Stimulated activated CD8-positive, alpha-beta memory T cell treated with anti-CD3 and anti-CD28 coated beads, Interleukin-15, amount 100 ng/mL, for 4 hours (primary cell): ENCODE results near the gene VDR.

Experiments used
- DNase-seq, 2 donors: peaks; one replicate each; pipeline ENCODE4 v3.0.0-alpha.2; 2020; ENCODE audit warnings: low read depth in 2 of 2

The VDR gene

DNA sequence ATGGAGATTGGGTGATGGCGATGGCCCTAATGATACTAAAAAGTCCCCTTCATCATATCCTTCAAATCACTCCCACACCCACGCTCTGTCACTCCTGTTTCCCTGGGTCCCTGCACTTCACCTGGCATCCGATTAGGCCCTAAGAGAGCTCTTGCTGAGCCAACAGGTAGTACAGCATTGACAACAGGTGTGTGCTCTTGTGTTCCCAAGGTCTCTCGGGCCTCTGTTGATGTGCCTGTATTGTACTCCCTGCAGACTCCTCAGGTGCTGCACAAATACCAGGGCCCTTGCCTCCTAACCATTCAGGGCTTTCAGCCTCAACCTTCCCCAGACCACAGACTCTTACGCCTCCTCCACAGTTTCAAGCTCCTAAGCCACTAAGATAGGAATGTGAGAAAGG, 25.8 kb upstream of the VDR start:
- DNase-seq: no peak

DNA sequence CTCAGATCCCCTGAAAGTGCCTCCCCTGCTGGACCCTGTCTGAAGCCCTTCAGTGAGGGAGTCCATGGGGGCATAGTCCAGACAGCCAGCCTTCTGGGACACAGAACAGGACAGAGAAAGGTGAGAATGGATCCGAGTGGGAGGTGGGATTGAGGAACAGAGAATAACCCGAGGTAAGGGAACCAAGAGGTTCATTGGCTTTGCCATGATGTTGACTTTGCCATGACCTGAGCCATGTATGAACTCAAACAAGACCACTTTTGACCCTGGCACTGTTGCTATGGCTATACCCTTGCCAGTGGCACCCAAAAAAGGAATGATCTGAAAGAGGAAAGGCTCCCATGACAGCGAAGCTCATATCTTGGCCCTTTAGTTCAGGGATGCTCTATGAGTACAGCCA, 22.6 kb upstream of the VDR start:
- no peak for DNase-seq

DNA sequence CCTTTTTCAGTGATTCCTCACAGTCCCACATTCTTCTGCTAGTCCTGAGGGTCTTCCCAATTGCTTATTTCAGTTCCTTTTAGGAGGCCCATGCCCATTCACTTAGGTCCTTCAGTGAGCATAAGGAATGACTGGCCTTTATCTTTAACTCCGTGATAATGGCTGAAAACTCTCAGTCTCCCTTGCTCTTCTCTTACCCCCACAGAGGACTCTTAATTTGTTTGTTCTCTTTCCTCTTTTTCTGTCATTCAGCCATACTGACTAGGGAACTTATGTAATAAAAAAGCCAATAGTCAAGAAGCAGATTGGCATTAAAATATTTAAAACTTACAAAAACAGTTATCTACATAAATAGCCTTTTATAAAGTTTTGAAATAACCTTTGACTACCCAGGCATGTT, 17.1 kb upstream of the VDR start:
- DNase-seq: no peak

DNA sequence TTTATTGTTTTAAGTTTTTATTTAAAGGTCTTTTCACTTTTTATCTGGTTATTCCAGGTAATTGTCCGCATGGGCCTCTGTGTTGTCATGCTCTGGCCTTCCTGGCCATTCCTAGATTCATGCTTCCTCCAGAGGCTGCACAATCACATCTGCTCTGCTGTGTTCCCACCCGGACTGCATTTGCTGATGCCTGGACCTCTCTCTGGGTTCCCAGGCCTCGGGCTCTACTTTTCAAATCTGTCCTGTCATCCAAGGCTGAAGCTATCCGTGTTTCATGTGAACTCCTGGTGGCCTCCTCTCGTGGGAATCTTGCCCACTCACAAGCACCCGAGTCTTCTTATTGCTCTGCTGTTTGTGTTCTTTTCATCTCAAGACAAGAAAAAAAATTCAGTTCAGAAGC, 16.1 kb upstream of the VDR start:
- no peak for DNase-seq

DNA sequence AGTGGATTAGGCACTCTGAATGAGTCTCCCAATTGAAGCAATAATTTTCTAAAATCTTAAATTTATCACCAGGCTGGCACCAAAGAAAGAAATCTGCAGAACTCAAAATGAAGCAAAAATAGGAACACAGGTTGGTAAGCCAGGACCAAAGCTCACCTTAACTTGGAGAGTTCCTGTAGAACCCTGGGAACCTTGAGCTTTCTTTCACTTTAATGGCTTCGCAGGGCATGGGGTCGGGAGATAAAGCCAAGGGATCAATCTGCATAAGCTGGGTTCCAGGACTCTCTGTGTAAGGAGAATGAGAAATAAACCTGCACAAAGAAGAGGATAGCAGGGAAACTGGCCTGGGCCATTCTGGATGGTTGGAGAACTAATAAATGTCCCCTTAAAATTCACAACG, 8.3 kb upstream of the VDR start:
- no peak for DNase-seq

DNA sequence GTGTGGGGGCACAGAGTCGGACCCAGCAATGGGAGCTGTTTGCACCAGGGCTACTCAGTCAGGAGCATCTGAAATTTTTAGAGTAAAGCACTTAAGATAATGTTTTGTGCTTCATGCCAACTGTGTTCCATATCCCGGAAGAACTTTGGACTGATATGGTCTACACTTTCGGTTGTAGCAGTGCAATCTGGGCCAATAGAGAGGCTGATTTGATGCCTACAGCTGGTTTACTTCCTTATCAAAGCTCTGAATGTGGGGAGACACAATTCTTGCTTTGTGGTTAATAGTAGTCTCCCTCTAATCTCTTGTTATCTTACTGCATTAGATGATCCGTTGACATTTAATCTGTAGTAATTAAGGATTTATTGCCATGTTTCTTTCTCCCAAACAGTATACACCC, 7.8 kb upstream of the VDR start:
- no peak for DNase-seq

DNA sequence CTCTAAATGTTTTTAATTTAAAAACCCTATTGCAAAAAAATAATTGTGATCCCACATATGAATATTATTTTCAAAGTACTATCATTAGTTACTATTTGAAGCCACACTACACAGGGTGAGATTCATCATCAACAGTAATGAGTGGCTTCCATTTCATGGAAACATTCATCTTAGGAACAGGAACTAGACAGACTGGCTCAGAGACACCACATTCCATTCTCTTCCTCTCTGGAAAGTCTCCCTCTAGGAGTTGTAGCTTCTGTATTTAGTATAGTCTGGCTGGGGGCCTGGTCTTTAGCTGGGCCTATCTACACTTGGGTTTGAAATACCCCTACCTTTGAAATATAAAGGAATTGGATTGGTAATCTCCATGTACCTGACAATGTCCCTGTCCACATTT, 6.2 kb upstream of the VDR start:
- no peak for DNase-seq

DNA sequence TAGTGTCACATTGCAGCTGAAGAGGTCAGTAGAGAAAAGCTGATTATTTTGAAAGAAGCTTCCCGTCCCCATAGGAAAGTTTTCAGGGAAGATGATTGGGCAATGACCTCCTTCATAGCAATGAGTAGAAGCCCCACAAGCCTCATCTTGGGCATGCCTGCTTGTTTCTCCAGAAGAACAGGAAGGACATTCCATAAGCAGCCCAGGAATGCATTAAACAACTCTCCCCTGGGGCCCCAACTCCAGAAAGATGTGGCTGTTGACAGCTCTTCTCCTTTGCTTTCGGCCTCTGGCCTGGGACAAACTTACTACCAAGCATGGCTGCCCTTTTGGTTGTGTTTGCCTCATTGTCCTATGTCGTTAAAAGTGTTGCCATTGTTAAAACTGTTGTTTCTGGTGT, 5.7 kb upstream of the VDR start:
- no peak for DNase-seq

DNA sequence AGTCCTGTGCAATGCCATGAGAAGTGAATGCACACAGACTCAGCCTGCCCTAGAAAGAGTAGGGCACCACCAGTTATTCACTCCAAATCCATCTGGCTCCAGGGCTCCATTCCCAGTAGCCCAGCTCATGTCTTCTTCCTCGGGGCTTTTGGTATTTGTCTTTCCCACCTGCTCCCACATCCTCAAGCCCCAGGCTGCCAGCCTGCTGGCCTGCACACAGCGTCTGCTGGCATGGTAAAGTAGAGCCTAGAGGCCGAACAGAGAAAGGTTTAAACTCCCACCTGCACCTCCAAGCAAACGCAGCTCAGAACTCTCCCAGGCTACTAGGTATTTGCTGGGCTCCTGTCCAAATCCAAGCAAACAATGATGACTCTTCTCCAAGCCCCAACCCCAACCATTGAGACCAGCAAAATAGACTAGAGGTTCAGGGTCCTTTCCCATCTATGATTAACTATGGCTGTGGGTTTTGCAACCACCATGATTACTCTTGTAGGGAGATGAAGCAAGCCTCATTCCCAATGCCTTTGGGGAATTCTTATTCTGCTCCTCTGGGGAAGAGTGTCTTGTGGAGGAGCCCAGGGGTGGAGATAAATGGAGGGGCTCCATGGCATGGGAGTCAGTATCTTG, 5.2 kb upstream of the VDR start:
- no peak for DNase-seq

DNA sequence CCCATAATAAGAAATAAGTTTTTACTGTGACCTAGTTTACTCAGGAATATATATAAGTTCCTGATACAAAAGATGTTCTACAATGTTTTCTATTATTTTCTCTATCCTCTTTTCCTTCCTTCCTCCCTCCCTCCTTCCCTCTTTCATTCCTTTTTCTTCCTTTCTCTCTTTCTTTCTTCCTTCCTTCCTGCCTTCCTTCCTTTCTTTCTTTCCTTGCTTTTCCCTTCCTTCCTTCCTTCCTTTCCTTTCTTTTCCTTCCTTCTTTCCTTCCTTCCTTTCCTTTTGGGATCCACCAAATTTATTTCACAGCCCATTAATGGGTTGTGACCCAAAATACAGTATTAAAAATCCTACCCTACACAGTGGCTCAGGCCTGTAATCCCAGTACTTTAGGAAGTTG, 3.9 kb upstream of the VDR start:
- no peak for DNase-seq

DNA sequence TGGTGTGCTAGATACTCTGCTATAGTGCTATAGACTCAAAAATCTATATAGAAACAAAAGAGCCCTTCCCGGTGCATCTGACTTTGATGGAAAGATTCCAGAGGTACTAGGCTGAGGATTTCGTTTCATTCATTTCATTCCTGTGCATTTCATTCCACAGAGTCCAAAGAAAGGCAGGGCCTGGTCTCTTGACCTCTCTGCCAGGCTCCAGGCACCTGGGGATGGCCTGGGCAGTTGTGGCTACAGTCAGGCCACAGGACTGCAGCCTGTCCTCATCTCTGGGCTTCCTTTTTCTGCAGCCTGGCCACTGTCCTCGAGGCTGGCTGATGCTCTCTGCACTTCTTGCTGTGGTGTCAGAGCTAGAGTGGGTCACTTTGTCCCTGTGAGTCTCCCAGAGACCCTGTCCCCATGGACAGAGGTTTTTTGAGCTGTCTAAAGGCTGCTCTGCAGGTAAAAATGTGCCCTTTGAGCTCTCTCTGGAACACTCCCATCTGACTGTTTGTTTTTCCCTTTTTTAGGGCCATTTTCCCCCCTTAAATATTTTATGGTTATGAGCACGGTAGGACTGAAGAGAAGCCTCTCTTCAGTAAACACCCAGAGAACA, 3.2 kb upstream of the VDR start:
- DNase-seq: no peak

DNA sequence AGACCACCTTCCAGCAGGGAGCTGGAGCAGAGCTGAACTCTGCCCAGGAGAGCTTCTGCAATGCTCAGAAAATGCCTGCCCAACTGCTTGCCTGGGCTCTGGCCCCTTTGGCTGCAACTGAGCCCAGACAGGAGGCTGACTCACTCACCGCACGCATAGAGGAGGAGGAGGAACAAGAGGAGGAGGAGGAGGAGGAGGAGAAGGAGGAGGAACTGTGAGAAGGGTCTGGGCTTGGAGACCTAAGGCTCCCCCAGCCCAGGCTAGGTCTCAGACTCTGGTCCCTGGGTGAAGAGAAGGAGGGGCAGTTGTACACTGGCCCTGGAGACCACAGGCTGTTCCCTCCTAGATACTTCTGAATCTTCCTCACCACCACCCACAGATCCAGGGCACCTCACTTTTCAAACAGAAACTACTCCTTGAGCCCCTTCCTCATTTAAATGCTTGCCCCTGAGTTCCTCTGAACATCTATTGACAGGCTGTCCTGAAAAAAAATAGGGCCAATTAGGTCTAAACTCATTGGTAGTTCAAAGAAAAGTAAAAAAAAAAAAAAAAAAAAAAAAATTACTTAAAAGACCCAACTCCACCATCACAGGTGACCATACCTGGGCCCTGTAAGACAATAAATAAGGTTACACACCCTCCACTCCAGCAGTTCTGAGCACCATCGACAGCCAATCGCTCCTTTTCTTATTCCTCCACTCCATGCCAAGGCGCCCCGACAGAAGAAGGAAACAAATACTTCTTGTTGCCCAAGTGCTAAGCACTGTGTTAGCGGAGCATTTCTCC, 674 bp downstream of the VDR start:
- DNase-seq: peak; percentile 38 to 59

DNA sequence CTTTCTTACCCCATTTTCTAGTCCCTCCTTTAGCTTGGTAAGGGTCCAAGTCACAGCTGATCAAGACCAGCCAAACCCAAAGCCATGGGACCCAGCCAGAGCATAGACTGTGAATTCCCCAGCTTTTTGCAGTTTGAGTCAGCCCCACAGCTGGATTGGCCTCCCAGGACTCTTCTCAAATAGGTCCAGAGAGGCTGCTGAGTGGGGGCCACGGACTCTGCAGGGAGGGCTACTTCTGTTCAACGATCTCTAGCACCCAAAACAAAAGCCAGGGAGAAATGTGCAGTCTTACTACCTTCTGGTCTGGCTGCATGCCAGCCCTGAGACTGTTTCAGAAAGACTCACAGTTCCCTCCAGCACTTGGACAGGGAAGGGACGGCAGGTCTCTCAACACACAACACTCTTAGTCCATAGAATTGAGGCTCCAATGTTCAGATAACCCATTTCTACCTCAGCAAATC, 1.6 kb downstream of the VDR start:
- DNase-seq: no peak

DNA sequence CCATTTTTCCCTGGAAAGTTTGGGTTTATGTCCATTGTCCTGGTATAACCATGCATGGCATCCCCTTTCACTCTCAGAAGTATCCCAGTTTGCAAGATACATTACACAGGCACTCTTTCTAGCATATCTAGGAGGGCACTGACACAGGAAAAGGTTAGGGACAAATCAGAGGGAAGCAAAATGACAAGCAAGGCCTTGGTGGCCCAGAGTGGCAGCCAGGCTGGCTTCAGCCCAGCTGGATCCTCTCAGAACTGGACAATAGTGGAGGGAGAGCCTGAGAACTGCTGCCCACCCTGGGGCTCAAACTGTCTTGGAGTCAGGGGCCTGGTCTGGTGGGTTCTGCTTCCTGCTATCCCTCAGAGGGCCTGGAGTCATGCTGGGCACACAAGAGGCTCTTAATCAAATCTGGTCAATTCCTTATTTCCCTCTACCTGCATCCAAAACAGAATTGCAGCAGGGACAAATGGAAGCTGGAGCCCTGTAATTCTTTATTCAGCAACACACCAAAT, 2.6 kb downstream of the VDR start:
- no peak for DNase-seq

DNA sequence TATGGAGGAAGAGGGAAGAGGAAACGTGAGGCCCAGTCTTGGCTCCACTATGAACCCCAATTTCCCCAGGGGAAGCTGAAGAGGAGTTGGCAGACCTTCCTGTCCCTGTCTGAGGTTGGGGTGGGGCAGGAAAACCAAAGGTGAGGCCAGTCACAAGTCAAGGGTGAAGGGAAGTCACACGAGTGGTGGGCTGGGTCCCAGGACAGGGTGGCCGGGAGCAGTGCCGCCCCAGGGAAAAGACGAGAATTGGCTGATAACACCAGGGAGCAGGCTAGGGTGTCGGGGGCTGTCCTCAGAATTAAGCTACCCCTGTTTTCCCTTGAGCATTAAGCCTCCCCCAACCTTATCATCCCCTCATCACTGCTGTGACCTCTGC, 3.1 kb downstream of the VDR start:
- no peak for DNase-seq

DNA sequence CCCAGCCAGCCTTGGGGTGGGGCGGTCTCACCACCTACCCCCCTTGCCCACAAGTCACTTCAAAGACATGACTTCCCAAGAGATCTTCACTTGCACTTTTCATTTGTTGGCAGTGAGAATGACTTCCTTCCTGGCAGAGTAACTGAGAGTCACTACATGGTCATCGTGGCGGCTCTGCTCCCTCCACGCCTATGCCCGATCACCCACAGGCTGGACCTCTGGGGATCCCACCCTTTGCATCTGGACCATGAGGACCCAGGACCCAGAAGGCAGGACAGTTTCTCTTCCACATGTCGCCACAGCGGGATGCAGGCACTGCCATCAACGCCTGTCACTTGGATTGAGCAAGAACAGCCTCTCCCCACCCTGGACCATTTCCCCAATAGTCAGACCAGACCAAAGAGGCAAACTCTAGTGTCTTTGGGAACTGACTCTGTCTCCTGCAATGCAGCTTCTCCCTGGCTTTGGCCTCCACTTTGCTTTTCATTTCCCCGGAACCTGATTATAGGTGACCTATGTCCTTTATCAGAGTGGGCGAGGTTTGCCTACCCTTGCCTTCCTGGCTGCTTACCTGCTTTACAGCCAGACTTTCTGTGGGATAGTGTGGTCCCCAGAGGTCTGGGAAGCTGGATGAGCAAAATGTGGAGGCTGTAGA, 3.6 kb downstream of the VDR start:
- DNase-seq: no peak

DNA sequence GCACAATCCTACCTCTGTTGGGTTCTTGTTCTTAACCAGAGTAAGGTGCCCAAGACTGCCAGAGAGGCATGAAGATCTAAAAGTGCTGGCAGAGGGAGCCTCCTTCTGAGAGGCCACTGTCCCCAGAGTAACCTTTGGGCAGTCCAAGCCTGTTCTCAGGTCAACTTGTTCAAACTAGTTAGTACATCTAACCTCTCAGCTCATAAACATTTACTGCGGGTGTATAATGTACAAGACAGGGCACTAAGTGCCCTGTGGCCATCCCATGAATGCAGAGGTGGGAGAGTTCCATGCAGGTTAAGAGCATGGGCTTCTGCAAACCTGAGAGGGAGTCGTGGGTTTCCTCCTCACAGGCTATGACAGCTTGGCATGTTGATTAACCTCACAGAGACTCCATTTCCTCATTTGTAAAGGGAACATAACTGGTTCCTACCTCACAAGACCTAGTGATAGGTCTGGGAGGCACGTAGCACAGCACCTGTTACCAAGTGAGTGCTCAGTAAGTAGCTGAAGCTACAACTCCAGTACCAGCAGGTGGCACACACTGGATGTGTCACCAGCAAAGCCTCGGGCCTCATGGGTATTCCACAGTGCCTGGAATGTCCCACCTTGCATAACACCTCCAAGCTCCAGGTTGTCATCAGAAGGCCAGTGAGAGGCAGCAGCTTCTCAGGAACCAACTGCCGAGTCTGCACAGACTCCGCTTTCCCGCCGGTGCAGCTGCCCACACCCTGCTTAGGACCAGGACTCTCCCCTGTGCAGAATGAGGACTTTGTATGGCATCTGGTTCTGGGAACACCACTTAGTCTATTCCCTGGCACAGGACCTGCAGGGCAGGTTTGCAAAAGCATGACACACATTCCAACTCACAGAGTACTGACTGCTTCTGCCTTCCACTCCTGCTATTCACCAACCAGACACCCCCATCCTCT, 4.4 kb downstream of the VDR start:
- no peak for DNase-seq

DNA sequence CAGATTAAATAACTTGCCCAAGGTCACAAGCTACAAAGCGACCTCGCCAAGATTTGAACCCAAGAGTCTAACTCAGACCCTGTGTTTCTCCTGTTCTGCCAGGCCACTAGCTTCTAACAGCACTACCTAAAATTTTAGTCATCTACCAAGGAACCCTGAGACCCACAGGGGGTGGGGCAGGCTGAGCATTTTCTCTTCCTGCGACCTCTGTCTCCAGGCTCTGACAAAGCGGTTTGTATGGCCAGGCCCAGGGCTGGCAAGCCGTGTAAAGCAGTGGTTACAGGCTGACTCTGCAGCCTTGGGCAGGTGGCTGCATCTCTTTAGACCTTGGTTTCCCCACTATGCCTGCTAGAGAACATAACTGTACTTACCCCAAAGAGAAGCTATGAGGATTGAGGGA, 5.3 kb downstream of the VDR start:
- DNase-seq: no peak

DNA sequence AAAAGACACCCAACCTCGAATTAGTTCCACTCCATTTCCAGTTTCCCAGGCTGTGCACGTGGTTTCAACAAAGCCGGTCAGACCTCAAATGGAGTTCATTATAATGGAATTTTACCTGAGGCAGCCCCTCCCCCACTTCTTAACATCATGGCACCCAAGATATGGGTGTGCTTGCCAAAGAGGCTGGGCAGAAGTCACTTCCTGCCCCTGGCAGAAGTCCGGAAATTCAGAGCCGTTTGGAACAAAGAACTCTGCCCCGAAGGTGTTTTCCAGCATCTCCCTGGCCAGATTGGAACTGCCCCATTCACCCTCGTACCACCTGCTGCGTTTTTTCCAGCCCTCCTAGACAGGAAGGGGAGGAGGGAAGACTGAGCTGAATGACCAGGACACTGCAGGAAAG, 8.2 kb downstream of the VDR start:
- DNase-seq: no peak

DNA sequence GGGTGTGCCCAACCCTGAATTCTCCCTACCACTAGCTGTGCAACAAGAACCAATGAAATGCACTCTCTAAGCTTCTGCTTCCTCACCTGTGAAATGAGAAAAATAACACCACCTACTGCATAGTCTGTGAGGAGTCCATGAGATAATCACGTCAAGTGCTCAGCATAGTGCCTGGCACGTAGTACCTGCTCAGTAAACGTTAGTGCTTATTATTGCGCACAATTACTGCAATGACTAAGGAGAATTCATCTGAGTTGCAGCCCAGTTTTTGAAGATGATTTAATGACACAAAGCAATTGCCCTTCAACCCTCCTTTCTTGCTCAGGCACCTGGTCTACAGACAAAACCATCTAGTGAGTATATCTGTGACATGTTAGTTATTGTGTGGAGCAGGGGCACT, 8.8 kb downstream of the VDR start:
- DNase-seq: no peak

DNA sequence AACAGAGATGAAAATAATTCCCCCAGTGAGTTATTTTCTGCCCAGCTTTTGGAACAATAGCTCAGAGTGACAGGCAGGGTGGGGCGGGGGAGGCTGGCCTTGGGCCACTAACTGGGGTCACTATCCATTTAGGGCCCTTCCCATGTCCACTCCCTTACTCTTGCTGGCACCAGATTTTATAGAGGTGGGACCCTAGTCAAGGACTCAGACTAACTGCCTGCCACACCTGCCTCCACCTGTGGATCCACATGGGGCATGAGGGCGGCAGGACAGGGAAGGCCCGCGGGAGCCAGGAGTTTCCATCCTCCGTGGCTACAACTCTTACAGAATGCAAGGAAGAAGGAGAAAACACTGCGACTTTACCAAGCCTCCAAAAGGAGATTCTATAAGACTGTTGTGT, 10.1 kb downstream of the VDR start:
- no peak for DNase-seq

DNA sequence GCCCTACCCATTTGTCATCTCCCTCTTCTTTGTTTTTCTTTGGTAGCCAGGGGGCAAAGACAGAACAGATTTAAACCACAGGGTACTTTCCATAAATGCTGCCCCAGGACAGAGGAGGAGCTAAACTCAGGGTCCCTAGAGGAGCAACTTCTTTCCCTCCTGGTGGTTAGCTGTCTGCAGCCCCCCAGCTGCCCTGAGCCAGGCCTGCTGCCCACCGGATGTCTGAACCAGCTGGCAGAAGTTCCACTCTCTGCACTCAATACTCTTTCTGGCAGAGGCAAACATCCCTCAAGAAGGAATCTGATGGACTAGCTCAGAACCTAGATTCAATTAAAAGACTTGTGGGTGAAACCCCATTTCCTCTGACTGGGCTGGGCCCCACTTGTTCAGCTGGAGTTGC, 10.7 kb downstream of the VDR start:
- DNase-seq: no peak
